Panc1 (cell line): ENCODE data around the gene SNRK. TPM values are rescaled to one million over a fixed set of nuclear protein-coding genes. Genes with fewer than 3 reads are reported as not detected.

ENCODE experiments used
- ATAC-seq: fragments of 200-7000 bp; cut with Tn5 transposase; 2 replicates; pipeline ENCODE4 v1.9.1; 2020; ENCODE audit warnings: mild to moderate bottlenecking, moderate library complexity
- BruUV-seq: library from RNA; stranded (reverse); fragments of 400-500 nt; replicated peaks from 2 replicates; lab custom pipeline; 2021; lab: Mats Ljungman, UMichigan
- CTCF ChIA-PET: fragments of 300-600 bp; sonication (Branson Sonifier 250); formaldehyde crosslinking; loops from one replicate; lab custom pipeline; 2022; ENCODE audit warnings: antibody characterized with exemption; lab: Charles Lee
- POLR2A ChIA-PET: fragments of 300-600 bp; sonication (Branson Sonifier 250); formaldehyde crosslinking; loops from one replicate; lab custom pipeline; 2022; ENCODE audit warnings: antibody characterized with exemption; lab: Charles Lee
- DNase-seq: peaks from one replicate; pipeline ENCODE4 v3.0.0-alpha.2; 2010; ENCODE audit warnings: low read depth, low spot score
- H3K27ac ChIP-seq: 2 replicates; pipeline ENCODE4 v1.5.1; 2011; ENCODE audit warnings: mild to moderate bottlenecking, low read length, inconsistent platforms
- H3K27me3 ChIP-seq: fragments of 200-500 bp; sonication (Bioruptor generic); 2 replicates; pipeline ENCODE4 v1.6.0; 2014; ENCODE audit warnings: low read length, inconsistent platforms; ENCODE audit not compliant: control insufficient read depth, insufficient read depth
- H3K36me3 ChIP-seq: fragments of 200-500 bp; sonication (Bioruptor generic); 2 replicates; pipeline ENCODE4 v1.5.1; 2014; ENCODE audit warnings: inconsistent platforms, mild to moderate bottlenecking, low read length, moderate library complexity; ENCODE audit not compliant: control insufficient read depth, insufficient read depth
- H3K4me1 ChIP-seq: 2 replicates; pipeline ENCODE4 v1.5.1; 2011; ENCODE audit warnings: inconsistent platforms, mild to moderate bottlenecking, low read length, moderate library complexity; ENCODE audit not compliant: control insufficient read depth, insufficient read depth
- H3K4me3 ChIP-seq, 2 experiments: 2 replicates each; pipeline ENCODE4 v1.5.1; 2011 to 2012; ENCODE audit warnings: low read depth in 2 of 2, low read length in 2 of 2, mild to moderate bottlenecking in 2 of 2, inconsistent platforms in 1 of 2, moderate library complexity in 1 of 2
- H3K9me3 ChIP-seq: fragments of 200-500 bp; sonication (Bioruptor generic); 2 replicates; pipeline ENCODE4 v1.5.1; 2014; ENCODE audit warnings: low read depth, mild to moderate bottlenecking, inconsistent platforms, low read length, moderate library complexity; ENCODE audit not compliant: control insufficient read depth, insufficient read depth
- POLR2AphosphoS5 ChIP-seq: IDR thresholded peaks from 2 replicates; pipeline ENCODE4 v1.6.1; 2012; ENCODE audit warnings: mild to moderate bottlenecking, low read depth, low read length, moderate library complexity
- SIN3A ChIP-seq: IDR thresholded peaks from 2 replicates; pipeline ENCODE4 v1.6.1; 2012; ENCODE audit warnings: low read depth, mild to moderate bottlenecking, low read length, moderate library complexity, borderline replicate concordance; ENCODE audit not compliant: insufficient read depth
- TCF7L2 ChIP-seq: IDR thresholded peaks from 2 replicates; pipeline ENCODE4 v1.6.1; 2011; ENCODE audit warnings: mild to moderate bottlenecking, low read depth, low read length, inconsistent platforms
- in situ Hi-C: cut with HindIII; loops from 2 replicates; pipeline ENCODE4 v1.10.0; 2016; ENCODE audit warnings: low sequenced_read_pairs, low pct_unique_long_range_greater_than_20kb
- intact Hi-C: fragments of 100-400 bp; cut with micrococcal nuclease; formaldehyde crosslinking; loops from one replicate; pipeline ENCODE4 v1.10.0; 2022; ENCODE audit not compliant: unreplicated experiment
- total RNA-seq: library from RNA; stranded (reverse); gene quantifications from one replicate; pipeline ENCODE4 v1.2.1, GENCODE V29; 2021; ENCODE audit not compliant: unreplicated experiment
- TF ChIP-seq, protein P1 (sequence below), 2 experiments: IDR thresholded peaks; 2 replicates each; pipeline ENCODE4 v1.6.1; 2011 to 2012; ENCODE audit warnings: low read depth in 2 of 2, control low read depth in 1 of 2, low read length in 1 of 2, mild to moderate bottlenecking in 1 of 2, moderate library complexity in 1 of 2; ENCODE audit not compliant: insufficient read depth in 1 of 2
- TF ChIP-seq, protein P2 (sequence below): fragments of 450-650 bp; IDR thresholded peaks from 2 replicates; pipeline ENCODE4 v1.5.1; 2017; ENCODE audit warnings: mild to moderate bottlenecking

The SNRK gene
- total RNA-seq, 1 experiment from 2014 or later: 11.0 TPM

DNA sequence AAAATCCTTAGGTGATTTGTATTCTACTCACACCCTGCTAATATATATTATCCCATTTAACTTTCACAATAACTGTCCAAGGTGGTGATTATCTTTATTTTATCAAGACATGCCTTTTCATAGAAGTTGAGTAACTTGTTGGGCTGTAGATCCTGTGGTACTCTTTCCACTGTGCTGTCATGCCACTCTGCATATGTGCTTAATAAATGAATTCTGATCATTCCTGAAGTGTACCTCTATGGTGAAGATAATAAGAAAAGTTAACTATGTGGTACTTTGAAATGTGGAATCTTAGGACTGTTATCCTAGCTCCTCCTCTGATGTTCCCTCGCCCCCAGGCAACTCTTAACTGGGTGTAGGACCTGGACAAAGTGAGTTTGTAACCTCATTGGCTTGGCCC, 5.2 kb downstream of the SNRK start:
- no peak overlapping the region for H3K27ac ChIP-seq
- no peaks in the 10 kb centered on the region for H3K27me3 ChIP-seq
- in situ Hi-C loops (no loop called here), intact Hi-C loops (no loop called here)
- ChIA-PET CTCF (no interaction called here), POLR2A (no interaction called here)
- H3K9me3 ChIP-seq: no peaks in the 10 kb centered on the region
- no peaks in the 10 kb centered on the region for H3K36me3 ChIP-seq
- no peak overlapping the region for H3K4me3 ChIP-seq
- no peak for TF ChIP-seq TCF7L2
- no peak for TF ChIP-seq SIN3A
- TF ChIP-seq, protein P1, sequence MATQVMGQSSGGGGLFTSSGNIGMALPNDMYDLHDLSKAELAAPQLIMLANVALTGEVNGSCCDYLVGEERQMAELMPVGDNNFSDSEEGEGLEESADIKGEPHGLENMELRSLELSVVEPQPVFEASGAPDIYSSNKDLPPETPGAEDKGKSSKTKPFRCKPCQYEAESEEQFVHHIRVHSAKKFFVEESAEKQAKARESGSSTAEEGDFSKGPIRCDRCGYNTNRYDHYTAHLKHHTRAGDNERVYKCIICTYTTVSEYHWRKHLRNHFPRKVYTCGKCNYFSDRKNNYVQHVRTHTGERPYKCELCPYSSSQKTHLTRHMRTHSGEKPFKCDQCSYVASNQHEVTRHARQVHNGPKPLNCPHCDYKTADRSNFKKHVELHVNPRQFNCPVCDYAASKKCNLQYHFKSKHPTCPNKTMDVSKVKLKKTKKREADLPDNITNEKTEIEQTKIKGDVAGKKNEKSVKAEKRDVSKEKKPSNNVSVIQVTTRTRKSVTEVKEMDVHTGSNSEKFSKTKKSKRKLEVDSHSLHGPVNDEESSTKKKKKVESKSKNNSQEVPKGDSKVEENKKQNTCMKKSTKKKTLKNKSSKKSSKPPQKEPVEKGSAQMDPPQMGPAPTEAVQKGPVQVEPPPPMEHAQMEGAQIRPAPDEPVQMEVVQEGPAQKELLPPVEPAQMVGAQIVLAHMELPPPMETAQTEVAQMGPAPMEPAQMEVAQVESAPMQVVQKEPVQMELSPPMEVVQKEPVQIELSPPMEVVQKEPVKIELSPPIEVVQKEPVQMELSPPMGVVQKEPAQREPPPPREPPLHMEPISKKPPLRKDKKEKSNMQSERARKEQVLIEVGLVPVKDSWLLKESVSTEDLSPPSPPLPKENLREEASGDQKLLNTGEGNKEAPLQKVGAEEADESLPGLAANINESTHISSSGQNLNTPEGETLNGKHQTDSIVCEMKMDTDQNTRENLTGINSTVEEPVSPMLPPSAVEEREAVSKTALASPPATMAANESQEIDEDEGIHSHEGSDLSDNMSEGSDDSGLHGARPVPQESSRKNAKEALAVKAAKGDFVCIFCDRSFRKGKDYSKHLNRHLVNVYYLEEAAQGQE (IDR thresholded peaks at IDR 0.05; ENCODE audit: insufficient read depth in 1 of 2, low read depth in 2 of 2, low read length in 1 of 2): no peak
- no peak for TF ChIP-seq POLR2AphosphoS5
- TF ChIP-seq, protein P2, sequence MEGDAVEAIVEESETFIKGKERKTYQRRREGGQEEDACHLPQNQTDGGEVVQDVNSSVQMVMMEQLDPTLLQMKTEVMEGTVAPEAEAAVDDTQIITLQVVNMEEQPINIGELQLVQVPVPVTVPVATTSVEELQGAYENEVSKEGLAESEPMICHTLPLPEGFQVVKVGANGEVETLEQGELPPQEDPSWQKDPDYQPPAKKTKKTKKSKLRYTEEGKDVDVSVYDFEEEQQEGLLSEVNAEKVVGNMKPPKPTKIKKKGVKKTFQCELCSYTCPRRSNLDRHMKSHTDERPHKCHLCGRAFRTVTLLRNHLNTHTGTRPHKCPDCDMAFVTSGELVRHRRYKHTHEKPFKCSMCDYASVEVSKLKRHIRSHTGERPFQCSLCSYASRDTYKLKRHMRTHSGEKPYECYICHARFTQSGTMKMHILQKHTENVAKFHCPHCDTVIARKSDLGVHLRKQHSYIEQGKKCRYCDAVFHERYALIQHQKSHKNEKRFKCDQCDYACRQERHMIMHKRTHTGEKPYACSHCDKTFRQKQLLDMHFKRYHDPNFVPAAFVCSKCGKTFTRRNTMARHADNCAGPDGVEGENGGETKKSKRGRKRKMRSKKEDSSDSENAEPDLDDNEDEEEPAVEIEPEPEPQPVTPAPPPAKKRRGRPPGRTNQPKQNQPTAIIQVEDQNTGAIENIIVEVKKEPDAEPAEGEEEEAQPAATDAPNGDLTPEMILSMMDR: no peak
- BruUV-seq: no TSS peak
- ATAC-seq: no peak
- no peak for DNase-seq
- H3K4me1 ChIP-seq: peaks cover 10% of the 10 kb centered on the region; the same call in 1 of the 2 replicates

DNA sequence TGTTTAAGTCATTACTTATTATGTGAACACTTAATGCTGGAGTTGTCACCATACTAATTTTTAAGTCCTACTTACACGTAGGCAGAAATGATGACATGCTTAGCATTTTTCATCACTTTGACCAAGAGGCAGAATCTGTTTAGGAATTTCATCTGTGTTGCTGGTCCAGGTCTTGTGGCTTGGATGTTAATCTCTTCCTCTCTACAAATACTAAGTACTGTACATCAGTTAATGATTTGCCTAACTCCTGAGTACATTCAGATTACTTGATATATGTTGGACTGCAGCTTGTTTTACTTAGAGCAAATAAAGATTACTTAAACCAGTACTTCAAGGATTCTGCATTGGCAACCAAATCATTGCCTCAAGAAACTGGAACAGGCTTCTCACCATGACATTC, 8.6 kb downstream of the SNRK start:
- in situ Hi-C loops (no loop called here), intact Hi-C loops (no loop called here)
- Histone ChIP-seq H3K4me1 (no peaks in the 10 kb centered on the region; the same call in 1 of the 2 replicates), H3K27me3 (no peaks in the 10 kb centered on the region), H3K36me3 (no peaks in the 10 kb centered on the region), H3K4me3 (no peak overlapping the region), H3K27ac (no peak overlapping the region), H3K9me3 (no peaks in the 10 kb centered on the region)
- DNase-seq (no peak), ATAC-seq (no peak)
- TF ChIP-seq POLR2AphosphoS5 (no peak), SIN3A (no peak), TCF7L2 (no peak)
- TF ChIP-seq, protein P1 (IDR thresholded peaks at IDR 0.05; ENCODE audit: insufficient read depth in 1 of 2, low read depth in 2 of 2, low read length in 1 of 2): no peak
- TF ChIP-seq, protein P2: no peak
- ChIA-PET CTCF (no interaction called here), POLR2A (interaction anchor here (0.9 kb wide), 1 partner anchor 10 kb away, joined by 3 read pairs; no protein-coding TSS in a partner anchor)
- no TSS peak for BruUV-seq
